ENCODE measurements around the gene VANGL1. TPM values are rescaled to one million over a fixed set of nuclear protein-coding genes. Genes with fewer than 3 reads are reported as not detected.

Gene VANGL1
- total RNA-seq, 1 donor from 2014 or later: 13.8 TPM

- H3K4me1 ChIP-seq (ENCODE audit: insufficient read depth, low read length): peaks cover 26% of the 10 kb centered on the region
- H3K27ac ChIP-seq (ENCODE audit: low read depth, low read length): no peak overlapping the region
- Mint-ChIP-seq H3K9me3 (ENCODE audit: unreplicated experiment) (no peaks in the 10 kb centered on the region), H3K36me3 (ENCODE audit: low read depth, unreplicated experiment) (peaks cover 8% of the 10 kb centered on the region), H3K4me1 (ENCODE audit: low read depth, unreplicated experiment) (peaks cover 30% of the 10 kb centered on the region), H3K4me3 (ENCODE audit: unreplicated experiment) (no peak overlapping the region), H3K27ac (ENCODE audit: unreplicated experiment) (no peak overlapping the region), H3K27me3 (ENCODE audit: low read depth, unreplicated experiment) (no peaks in the 10 kb centered on the region)
- no peak for TF ChIP-seq EZH2 (IDR thresholded peaks at IDR 0.05; ENCODE audit: insufficient read depth, low read length)
- TF ChIP-seq, protein P1, sequence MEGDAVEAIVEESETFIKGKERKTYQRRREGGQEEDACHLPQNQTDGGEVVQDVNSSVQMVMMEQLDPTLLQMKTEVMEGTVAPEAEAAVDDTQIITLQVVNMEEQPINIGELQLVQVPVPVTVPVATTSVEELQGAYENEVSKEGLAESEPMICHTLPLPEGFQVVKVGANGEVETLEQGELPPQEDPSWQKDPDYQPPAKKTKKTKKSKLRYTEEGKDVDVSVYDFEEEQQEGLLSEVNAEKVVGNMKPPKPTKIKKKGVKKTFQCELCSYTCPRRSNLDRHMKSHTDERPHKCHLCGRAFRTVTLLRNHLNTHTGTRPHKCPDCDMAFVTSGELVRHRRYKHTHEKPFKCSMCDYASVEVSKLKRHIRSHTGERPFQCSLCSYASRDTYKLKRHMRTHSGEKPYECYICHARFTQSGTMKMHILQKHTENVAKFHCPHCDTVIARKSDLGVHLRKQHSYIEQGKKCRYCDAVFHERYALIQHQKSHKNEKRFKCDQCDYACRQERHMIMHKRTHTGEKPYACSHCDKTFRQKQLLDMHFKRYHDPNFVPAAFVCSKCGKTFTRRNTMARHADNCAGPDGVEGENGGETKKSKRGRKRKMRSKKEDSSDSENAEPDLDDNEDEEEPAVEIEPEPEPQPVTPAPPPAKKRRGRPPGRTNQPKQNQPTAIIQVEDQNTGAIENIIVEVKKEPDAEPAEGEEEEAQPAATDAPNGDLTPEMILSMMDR (IDR thresholded peaks at IDR 0.05; ENCODE audit: insufficient read depth, low read depth, low read length): no peak
- no peak overlapping the region for H3K9ac ChIP-seq (ENCODE audit: low read length)
- peaks cover 3% of the 10 kb centered on the region for H3K36me3 ChIP-seq (ENCODE audit: insufficient read depth, low read length)
- H4K20me1 ChIP-seq (ENCODE audit: insufficient read depth, low read length): peaks cover 44% of the 10 kb centered on the region
- H3K79me2 ChIP-seq (ENCODE audit: insufficient read depth, low read length): peaks cover 55% of the 10 kb centered on the region
- H3K4me3 ChIP-seq (ENCODE audit: insufficient read depth, low read depth, low read length): no peak overlapping the region
- no peaks in the 10 kb centered on the region for H3K27me3 ChIP-seq (ENCODE audit: insufficient read depth, low read length)
- no peaks in the 10 kb centered on the region for H3K9me3 ChIP-seq (ENCODE audit: insufficient read depth, low read depth, low read length)
- no peak overlapping the region for H2AFZ ChIP-seq (ENCODE audit: low read depth, low read length)
- FAIRE-seq (no peak), DNase-seq (ENCODE audit: low read depth) (no peak)
- no peak overlapping the region for H3K4me2 ChIP-seq (ENCODE audit: low read length)
Measured at GRCh38 chr1:115651391-115651790, 9.6 kb downstream of the VANGL1 start.

DNA sequence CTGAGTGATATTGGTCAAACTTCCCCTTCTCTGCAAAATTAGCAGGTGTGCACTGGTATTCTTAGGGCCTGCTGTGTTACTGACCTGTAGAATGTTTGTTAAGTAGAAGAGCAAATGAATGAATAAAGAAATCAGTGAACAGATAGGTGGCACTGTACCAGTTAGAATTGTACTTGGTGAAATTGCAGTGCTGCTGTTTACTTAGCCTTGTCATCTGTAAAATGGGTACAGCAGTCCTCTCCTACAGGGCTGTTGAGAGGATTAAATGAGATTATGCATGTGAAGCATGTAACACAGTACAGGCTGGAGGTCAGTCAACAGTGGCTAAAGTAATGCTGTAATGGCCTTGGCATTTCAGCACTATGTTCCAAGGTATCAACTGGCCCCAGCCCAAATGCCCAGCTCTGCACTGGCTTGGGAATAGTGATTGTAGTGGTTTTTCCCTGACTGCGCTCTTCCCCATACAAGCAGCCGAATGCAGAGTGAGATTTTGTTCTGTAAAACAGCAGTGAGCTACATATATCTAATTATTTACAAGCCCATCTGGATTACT lies 10.5 kb downstream of the VANGL1 start:
- peaks cover 55% of the 10 kb centered on the region for H3K79me2 ChIP-seq (ENCODE audit: insufficient read depth, low read length)
- no peaks in the 10 kb centered on the region for H3K27me3 Mint-ChIP-seq (ENCODE audit: low read depth, unreplicated experiment)
- no peak overlapping the region for H3K27ac ChIP-seq (ENCODE audit: low read depth, low read length)
- H3K9ac ChIP-seq (ENCODE audit: low read length): no peak overlapping the region
- peaks cover 30% of the 10 kb centered on the region for H3K4me1 Mint-ChIP-seq (ENCODE audit: low read depth, unreplicated experiment)
- no peaks in the 10 kb centered on the region for H3K9me3 ChIP-seq (ENCODE audit: insufficient read depth, low read depth, low read length)
- no peak overlapping the region for H3K4me2 ChIP-seq (ENCODE audit: low read length)
- FAIRE-seq: no peak
- H3K4me3 Mint-ChIP-seq (ENCODE audit: unreplicated experiment): no peak overlapping the region
- H2AFZ ChIP-seq (ENCODE audit: low read depth, low read length): no peak overlapping the region
- H3K9me3 Mint-ChIP-seq (ENCODE audit: unreplicated experiment): no peaks in the 10 kb centered on the region
- no peak overlapping the region for H3K27ac Mint-ChIP-seq (ENCODE audit: unreplicated experiment)
- DNase-seq (ENCODE audit: low read depth): no peak
- peaks cover 11% of the 10 kb centered on the region for H3K36me3 Mint-ChIP-seq (ENCODE audit: low read depth, unreplicated experiment)
- H3K4me3 ChIP-seq (ENCODE audit: insufficient read depth, low read depth, low read length): no peak overlapping the region
- peaks cover 3% of the 10 kb centered on the region for H3K36me3 ChIP-seq (ENCODE audit: insufficient read depth, low read length)
- peaks cover 18% of the 10 kb centered on the region for H3K4me1 ChIP-seq (ENCODE audit: insufficient read depth, low read length)
- H4K20me1 ChIP-seq (ENCODE audit: insufficient read depth, low read length): peaks cover 40% of the 10 kb centered on the region
- no peaks in the 10 kb centered on the region for H3K27me3 ChIP-seq (ENCODE audit: insufficient read depth, low read length)
- TF ChIP-seq, protein P1 (IDR thresholded peaks at IDR 0.05; ENCODE audit: insufficient read depth, low read depth, low read length): no peak
- no peak for TF ChIP-seq EZH2 (IDR thresholded peaks at IDR 0.05; ENCODE audit: insufficient read depth, low read length)

DNA sequence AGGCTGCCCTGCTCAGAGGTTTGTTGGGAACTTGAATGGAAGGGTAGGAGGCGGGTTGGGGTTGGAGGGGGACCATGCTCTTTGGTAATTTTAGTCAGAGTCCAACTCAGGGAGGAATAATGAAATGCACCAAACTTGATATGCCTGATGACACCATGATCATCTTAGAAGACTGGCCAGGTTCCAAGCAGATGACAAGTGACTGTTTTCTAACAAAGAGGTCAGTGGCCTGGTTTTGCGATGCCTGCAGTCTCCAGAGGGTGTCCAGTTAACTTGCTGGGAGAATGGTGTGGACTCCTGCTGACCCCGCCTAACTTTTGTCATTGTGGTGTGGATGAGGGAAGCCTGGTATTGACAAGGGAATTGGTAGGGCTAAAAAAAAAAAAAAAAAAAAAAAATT lies 12.4 kb downstream of the VANGL1 start:
- Histone ChIP-seq H3K9ac (ENCODE audit: low read length) (no peak overlapping the region), H3K9me3 (ENCODE audit: insufficient read depth, low read depth, low read length) (no peaks in the 10 kb centered on the region), H3K27me3 (ENCODE audit: insufficient read depth, low read length) (no peaks in the 10 kb centered on the region), H3K4me2 (ENCODE audit: low read length) (no peak overlapping the region), H3K4me3 (ENCODE audit: insufficient read depth, low read depth, low read length) (no peak overlapping the region), H3K79me2 (ENCODE audit: insufficient read depth, low read length) (peaks cover 53% of the 10 kb centered on the region), H2AFZ (ENCODE audit: low read depth, low read length) (no peak overlapping the region), H3K27ac (ENCODE audit: low read depth, low read length) (no peak overlapping the region), H4K20me1 (ENCODE audit: insufficient read depth, low read length) (peaks cover 33% of the 10 kb centered on the region), H3K36me3 (ENCODE audit: insufficient read depth, low read length) (peaks cover 3% of the 10 kb centered on the region), H3K4me1 (ENCODE audit: insufficient read depth, low read length) (peaks cover 16% of the 10 kb centered on the region)
- H3K36me3 Mint-ChIP-seq (ENCODE audit: low read depth, unreplicated experiment): peaks cover 19% of the 10 kb centered on the region
- no peaks in the 10 kb centered on the region for H3K9me3 Mint-ChIP-seq (ENCODE audit: unreplicated experiment)
- no peak overlapping the region for H3K4me3 Mint-ChIP-seq (ENCODE audit: unreplicated experiment)
- DNase-seq (ENCODE audit: low read depth) (no peak), FAIRE-seq (no peak)
- H3K27ac Mint-ChIP-seq (ENCODE audit: unreplicated experiment): no peak overlapping the region
- H3K27me3 Mint-ChIP-seq (ENCODE audit: low read depth, unreplicated experiment): no peaks in the 10 kb centered on the region
- H3K4me1 Mint-ChIP-seq (ENCODE audit: low read depth, unreplicated experiment): peaks cover 30% of the 10 kb centered on the region
- TF ChIP-seq, protein P1 (IDR thresholded peaks at IDR 0.05; ENCODE audit: insufficient read depth, low read depth, low read length): no peak
- no peak for TF ChIP-seq EZH2 (IDR thresholded peaks at IDR 0.05; ENCODE audit: insufficient read depth, low read length)
